ENCODE results near the gene TLR1.
"Not testable (repeated sequence)": the region's sequence is repeated elsewhere in the genome, so short reads cannot be mapped to it uniquely, and the experiment has no call there.

TLR1 gene

GRCh38 chr4:38804654-38805295, at the start of gene TLR1:
Gene TLR1 (minus strand): TSS chr4:38804791. CDS start chr4:38798831, 5,960 bp downstream.
- DNase-seq, result peak in 1 of 2 donors; percentile 56

DNA sequence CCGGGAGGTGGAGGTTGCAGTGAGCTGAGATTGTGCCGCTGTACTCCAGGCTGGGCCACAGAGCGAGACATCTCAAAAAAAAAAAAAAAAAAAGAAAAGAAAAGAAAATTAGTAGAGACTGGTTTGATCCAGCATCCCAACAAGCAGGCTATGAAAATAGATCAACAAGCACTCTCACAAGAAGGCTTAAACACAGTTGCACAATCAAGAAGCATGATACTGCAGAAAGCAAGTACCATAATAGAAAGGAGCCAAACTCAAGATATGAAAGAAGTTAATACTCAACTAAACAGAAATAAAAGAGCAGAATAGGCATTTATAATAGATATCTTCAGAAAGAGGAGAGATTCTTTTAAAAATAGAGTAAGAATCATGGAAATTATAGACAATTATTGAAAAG, 41.4 kb upstream of the TLR1 start:
- DNase-seq, result no peak

- DNase-seq, result no peak
Measured at GRCh38 chr4:38842994-38843393, 38.4 kb upstream of the TLR1 start.

DNA sequence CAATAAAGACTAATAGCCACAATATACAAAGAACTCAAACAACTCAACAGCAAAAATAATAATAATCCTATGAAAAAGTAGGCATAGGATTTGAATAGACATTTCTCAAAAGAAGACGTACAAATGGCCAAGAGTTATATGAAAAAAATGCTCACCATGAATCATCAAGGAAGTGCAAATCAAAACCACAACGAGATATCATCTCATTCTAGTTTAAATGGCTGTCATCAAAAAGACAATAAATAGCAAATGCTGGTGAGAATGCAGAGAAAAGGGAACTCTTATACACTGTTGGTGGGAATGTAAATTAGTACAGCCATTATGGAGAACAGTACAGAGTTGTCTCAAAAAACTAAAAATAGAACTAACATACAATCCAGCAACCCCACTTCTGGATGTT, 33.3 kb upstream of the TLR1 start:
- no peak for DNase-seq

GRCh38 chr4:38837334-38837733, 32.7 kb upstream of the TLR1 start:
- no peak for DNase-seq

DNA sequence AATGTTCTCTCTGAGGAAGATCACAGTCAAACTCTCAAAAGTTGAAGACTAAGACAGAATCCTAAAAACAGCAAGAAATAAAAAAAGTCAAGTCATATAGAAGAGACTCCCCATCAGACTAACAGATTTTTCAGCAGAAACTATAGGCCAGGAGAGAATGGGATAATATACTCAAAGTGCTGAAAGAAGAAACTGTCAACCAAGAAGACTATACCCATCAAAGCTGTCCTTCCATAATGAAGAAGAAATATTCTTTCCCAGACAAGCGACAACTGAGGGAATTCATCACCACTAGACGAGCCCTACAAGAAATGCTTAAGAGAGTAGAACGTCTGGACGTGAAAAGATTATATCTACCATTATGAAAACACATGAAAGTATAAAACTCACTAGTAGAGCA, 30.0 kb upstream of the TLR1 start:
- no peak for DNase-seq

DNA sequence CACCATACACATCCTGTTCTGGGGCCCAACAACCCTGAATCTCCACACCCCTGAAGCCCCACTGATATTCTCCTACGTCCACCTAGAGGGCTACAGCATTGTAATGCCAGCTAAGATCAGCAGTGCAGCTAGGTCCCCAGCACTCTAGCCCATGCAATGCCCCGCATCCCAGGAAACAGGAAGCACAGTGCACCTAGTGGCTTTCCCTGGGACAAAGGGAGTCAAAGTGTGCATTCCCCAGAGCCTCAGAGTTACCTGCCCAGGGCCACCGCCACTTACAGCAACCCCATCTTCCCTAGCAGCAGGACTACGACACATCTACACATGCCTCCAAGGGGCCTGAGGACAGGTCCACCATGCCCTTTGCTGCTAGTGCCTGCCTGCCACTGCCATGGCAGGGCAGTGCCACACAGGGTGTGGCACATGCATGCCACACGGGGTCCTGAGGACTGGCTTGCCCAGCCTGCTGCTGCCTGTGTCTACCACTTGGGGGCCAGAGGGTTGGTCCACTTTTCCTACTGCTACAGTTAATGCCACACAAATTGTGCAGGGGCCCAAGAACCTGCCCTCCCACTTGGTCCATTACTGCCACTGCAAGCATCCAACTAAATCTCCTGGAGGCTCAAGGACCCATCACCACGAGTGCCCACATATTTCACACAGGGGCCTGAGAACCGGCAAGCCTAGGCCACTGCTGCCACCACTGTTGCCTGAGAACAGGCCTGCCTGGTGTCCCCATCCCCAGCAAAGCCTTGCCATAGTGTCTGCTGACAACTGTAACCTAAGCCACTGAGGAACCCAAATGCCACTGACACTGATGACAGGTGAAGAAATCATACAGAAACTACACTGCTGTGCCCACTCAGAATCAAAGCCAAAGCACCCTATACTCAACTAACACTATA, 28.3 kb upstream of the TLR1 start:
- no peak for DNase-seq

GRCh38 chr4:38832206-38832605, 27.6 kb upstream of the TLR1 start:
- no peak for DNase-seq

GRCh38 chr4:38831653-38832052, 27.1 kb upstream of the TLR1 start:
- DNase-seq, result no peak

DNA sequence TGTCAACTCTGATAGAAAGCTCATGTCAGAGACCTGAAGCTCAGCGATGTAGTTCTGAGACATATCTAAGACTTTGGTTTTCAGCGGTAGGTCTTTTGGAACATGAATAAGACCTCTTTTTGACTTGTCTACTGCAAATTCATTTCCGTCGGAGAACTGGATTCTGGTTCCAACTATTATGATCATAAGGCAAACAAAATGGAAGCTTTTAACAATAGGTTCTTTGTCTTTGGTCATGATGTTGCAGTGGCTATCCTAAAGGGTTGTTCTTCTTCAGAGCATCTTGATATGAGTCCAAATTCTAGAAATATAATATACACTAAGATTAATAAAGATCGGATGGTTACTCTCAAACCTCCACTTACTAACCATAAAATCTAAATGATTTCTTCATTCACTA, 24.6 kb upstream of the TLR1 start:
- DNase-seq, result no peak

GRCh38 chr4:38823766-38824165, 19.2 kb upstream of the TLR1 start:
- no peak for DNase-seq

DNA sequence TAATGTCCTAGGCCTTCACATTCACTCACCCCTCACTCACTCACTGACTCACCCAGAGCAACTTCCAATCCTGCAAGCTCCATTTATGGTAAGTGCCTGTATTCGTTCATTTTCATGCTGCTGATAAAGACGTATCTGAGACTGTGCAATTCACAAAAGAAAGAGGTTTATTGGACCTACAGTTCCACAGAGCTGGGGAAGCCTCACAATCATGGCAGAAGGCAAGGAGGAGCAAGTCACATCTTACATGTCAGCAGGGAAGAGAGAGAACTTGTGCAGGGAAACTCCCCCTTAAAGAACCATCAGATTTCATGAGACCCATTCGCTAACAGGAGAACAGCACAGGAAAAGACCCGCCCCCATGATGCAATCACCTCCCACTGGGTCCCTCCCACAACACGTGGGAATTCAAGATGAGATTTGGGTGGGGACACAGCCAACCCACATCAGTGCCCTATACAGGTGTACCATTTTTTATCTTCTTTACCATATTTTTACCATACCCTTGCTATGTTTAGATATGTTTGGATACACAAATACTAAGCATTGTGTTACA, 18.2 kb upstream of the TLR1 start:
- no peak for DNase-seq

GRCh38 chr4:38821739-38822138, 17.1 kb upstream of the TLR1 start:
- no peak for DNase-seq

DNA sequence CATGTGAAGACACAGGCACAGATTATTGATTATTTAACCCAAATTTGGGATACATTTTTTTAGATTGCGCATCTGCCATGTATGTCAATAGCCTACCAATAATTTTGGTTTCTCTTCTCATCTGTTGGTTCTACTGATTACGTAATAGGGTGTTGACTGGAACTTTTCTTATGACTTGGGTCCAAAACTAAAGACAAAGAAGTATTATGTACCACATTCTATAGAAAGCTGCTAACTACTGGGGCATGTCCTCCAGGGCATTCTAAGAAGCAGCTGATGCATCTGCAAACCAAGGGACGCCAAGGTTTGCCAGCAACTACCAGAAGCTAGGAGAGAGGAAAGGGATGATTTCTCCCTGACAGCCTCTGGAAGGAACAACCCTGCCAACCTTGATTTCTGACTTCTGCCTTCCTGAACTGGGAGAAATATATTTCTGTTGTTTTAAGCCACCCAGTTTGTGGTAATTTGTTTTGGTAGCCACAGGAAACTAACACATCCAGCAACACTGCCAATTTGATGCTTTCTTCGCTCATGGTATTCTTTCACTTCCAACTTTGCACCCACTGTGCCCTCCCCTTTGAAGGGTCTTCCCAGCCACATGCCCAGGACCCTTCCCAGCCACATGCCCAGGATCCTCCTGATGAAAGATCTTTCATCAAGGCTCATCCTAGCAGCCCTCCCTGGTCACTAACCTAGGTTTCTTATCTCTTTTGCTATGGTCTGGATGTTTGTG, 15.9 kb upstream of the TLR1 start:
- DNase-seq, result no peak

DNA sequence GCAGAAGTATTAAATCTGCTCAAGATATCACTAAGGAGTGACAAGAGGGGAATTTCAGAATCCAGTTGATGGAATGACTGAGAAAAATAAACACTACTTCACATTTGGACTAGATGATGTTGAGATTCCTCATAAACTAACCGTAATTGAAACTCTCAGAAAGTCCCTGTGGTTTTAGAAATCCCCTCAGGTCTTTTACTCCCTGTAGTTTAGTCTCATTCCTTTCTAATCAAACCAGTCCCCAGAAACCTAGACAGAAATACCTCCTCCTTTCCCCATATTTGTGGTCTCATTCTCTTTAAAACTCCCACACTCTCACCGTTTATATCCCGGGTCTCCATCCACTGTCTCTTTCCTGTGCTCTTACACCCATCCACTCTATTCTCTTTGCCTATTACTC, 15.0 kb upstream of the TLR1 start:
- no peak for DNase-seq

DNA sequence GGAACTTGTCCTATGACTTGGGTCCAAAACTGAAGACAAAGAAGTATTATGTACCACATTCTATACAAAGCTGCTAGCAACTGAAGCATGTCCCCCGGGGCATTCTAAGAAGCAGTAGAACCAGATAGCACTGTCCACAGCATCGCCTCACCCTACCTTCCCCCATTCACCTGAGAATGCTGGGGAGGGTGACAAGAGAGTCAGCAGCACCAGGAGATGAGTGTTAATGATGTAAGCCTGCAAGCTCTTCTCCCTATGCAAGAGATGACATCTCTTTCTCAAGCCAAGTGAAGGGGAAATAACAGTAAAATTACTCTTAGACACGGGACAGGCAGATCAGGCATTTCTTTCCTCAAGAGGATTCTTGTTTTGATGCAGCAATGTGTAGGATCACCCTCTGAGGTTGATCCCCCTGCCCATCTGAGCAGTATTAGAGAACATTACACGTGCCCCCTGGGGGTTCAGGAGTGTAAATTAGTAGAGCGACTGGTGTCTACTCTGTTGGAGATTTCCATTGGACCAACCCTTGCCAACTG, 13.9 kb upstream of the TLR1 start:
- no peak for DNase-seq

DNA sequence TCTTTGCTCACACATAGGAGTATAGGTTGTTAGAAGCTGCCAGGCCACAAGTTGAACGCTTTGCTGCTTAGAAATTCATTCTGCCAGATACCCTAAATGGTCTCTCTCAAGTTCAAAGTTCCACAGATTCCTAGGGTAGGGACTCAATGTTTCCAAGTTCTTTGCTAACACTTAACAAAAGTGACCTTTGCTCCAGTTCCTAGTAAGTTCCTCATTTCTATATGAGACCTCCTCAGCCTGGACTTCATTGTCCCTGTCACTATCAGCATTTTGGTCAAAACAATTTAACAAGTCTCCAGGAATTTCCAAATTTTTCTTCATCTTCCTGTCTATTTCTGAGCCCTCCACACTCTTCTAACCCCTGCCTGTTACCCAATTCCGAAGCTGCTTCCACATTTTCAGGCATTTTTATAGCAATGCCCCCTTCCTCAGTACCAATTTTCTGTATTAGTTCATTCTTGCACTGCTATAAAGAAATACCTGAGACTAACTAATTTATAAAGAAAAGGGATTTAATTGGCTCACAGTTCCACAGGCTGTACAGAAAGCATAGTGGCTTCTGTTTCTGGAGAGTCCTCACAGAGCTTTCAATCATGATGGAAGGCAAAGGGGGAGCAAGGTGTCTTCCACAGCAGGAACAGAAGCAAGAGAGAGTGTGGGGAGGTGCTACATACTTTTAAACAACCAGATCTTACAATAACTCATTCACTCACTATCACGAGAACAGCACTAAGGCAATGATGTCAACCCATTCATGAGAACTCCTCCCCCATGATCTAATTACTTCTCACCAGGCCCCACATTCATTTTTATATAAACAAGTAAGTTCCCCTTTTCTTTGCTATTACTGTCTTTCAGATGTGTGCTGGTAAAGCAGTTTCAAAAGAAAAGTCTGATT, 11.5 kb upstream of the TLR1 start:
- no peak for DNase-seq

GRCh38 chr4:38814386-38814785, 9.8 kb upstream of the TLR1 start:
- no peak for DNase-seq

GRCh38 chr4:38811297-38811696, 6.7 kb upstream of the TLR1 start:
- no peak for DNase-seq

- not testable (repeated sequence) for DNase-seq
Measured at GRCh38 chr4:38807462-38807861, 2.9 kb upstream of the TLR1 start.

DNA sequence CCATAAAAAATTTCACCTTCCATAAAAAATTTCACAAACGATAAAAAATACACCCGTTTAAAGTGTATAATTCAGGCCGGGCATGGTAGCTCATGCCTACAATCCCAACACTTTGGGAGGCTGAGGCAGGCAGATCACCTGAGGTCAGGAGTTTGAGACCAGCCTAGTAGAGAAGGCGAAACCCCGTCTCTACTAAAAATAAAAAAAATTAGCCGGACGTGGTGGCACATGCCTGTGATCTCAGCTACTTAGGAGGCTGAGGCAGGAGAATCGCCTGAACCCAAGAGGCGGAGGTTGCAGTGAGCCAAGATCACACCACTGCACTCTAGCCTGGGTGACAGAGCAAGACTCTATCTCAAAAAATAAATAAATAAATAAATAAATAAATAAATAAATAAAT, 1.7 kb upstream of the TLR1 start:
- DNase-seq, result not testable (repeated sequence)
